Activated naive CD4-positive, alpha-beta T cell treated with anti-CD3 and anti-CD28 coated beads, Interleukin-2, amount 50 U/mL, for 24 hours (primary cell): ENCODE results near the gene GABBR2.

Source experiments
- H3K27ac Mint-ChIP-seq: one replicate; pipeline ENCODE4 v1.8.0; 2021; ENCODE audit warnings: mild to moderate bottlenecking, mixed read lengths
- H3K27me3 Mint-ChIP-seq: one replicate; pipeline ENCODE4 v1.8.0; 2021; ENCODE audit warnings: mixed read lengths
- H3K36me3 Mint-ChIP-seq: one replicate; pipeline ENCODE4 v1.8.0; 2021; ENCODE audit warnings: mixed read lengths
- H3K4me1 Mint-ChIP-seq: one replicate; pipeline ENCODE4 v1.8.0; 2021; ENCODE audit warnings: mixed read lengths
- H3K4me3 Mint-ChIP-seq: one replicate; pipeline ENCODE4 v1.8.0; 2021; ENCODE audit warnings: mild to moderate bottlenecking, mixed read lengths
- H3K9me3 Mint-ChIP-seq: one replicate; pipeline ENCODE4 v1.8.0; 2021; ENCODE audit warnings: mixed read lengths

The GABBR2 gene

GRCh38 chr9:98247831-98248657 lies 460.7 kb downstream of the GABBR2 start:
- H3K4me3 Mint-ChIP-seq: no peak overlapping the region

GRCh38 chr9:98242426-98242825 lies 466.3 kb downstream of the GABBR2 start:
- no peak overlapping the region for H3K27ac Mint-ChIP-seq
- no peaks in the 10 kb centered on the region for H3K9me3 Mint-ChIP-seq
- no peaks in the 10 kb centered on the region for H3K4me1 Mint-ChIP-seq
- H3K4me3 Mint-ChIP-seq: no peak overlapping the region
- H3K27me3 Mint-ChIP-seq: no peaks in the 10 kb centered on the region
- no peaks in the 10 kb centered on the region for H3K36me3 Mint-ChIP-seq

More at GRCh38 chr9:98247831-98248657, 460.7 kb downstream of the GABBR2 start:
- H3K27ac Mint-ChIP-seq: no peak overlapping the region
- H3K36me3 Mint-ChIP-seq: no peaks in the 10 kb centered on the region
- no peaks in the 10 kb centered on the region for H3K9me3 Mint-ChIP-seq
- H3K27me3 Mint-ChIP-seq: no peaks in the 10 kb centered on the region
- H3K4me1 Mint-ChIP-seq: peaks cover 24% of the 10 kb centered on the region

GRCh38 chr9:98241357-98242300 lies 467.1 kb downstream of the GABBR2 start:
- H3K4me3 Mint-ChIP-seq: no peak overlapping the region
- no peaks in the 10 kb centered on the region for H3K36me3 Mint-ChIP-seq
- H3K27ac Mint-ChIP-seq: no peak overlapping the region
- no peaks in the 10 kb centered on the region for H3K4me1 Mint-ChIP-seq
- H3K9me3 Mint-ChIP-seq: no peaks in the 10 kb centered on the region
- no peaks in the 10 kb centered on the region for H3K27me3 Mint-ChIP-seq

- no peaks in the 10 kb centered on the region for H3K9me3 Mint-ChIP-seq
- H3K36me3 Mint-ChIP-seq: no peaks in the 10 kb centered on the region
- H3K27me3 Mint-ChIP-seq: no peaks in the 10 kb centered on the region
- no peak overlapping the region for H3K4me3 Mint-ChIP-seq
- no peak overlapping the region for H3K27ac Mint-ChIP-seq
- no peaks in the 10 kb centered on the region for H3K4me1 Mint-ChIP-seq
Measured at GRCh38 chr9:98240475-98240874, 468.3 kb downstream of the GABBR2 start.
